ENCODE measurements around the gene NCOA3.

The NCOA3 gene

DNA sequence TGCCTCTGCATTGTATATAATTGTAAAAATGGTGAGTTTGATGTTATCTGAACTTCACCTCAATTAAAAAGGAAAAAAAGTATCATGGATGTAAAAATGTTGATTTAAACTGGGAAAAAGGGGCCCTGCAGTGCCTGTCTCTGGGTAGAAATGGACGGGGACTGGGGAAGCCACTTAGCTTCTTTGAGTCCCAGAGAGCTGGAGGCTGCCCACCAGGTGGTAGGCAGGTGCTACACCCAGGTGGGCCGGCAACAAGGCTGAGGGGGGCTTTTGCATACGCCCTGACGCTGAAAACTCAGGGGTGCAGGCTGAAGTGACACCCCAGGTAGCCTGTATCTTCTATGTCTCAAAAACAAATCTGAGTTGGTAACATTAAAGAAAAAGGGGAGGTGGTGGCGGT, 165.4 kb downstream of the NCOA3 start:
- DNase-seq (ENCODE audit: low spot score), result no peak

DNA sequence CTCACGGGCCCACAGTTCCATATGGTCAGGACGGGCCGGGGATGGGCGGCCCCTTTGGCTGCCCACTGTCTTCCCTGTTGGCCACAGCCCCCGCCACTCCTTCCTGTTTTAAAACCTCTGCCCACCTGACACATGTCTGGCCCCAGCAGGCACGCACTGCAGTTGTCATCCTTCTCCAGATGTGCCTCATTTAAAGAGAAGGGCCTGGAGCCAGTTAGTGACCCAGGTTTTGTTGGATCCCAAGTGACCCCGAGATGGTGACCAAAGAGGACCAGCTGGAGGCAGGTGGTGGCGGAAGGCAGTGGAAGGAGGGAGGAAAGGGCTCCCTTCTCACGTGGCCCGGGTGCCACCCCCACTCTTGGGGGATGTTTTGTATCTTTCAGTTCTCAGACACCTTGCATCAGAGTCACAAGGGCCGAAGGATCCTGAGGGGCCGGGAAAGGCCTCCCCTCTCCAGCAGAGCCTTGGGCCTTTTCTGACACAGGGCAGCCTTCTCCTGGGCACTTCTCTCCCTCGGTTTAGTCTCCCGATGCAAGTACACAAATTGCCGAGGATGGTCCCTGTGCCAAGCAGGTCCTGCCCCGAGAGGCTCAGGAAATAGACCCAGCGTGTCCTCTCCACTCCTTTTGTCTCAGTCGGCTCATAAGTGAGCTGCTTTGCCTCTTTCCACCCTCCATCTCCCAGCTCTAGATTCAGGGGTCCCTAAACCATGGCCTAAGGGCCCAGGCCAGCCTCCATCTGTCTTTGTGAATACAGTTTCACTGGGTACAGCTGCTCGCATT, 166.0 kb downstream of the NCOA3 start:
- no peak for DNase-seq (ENCODE audit: low spot score)

DNA sequence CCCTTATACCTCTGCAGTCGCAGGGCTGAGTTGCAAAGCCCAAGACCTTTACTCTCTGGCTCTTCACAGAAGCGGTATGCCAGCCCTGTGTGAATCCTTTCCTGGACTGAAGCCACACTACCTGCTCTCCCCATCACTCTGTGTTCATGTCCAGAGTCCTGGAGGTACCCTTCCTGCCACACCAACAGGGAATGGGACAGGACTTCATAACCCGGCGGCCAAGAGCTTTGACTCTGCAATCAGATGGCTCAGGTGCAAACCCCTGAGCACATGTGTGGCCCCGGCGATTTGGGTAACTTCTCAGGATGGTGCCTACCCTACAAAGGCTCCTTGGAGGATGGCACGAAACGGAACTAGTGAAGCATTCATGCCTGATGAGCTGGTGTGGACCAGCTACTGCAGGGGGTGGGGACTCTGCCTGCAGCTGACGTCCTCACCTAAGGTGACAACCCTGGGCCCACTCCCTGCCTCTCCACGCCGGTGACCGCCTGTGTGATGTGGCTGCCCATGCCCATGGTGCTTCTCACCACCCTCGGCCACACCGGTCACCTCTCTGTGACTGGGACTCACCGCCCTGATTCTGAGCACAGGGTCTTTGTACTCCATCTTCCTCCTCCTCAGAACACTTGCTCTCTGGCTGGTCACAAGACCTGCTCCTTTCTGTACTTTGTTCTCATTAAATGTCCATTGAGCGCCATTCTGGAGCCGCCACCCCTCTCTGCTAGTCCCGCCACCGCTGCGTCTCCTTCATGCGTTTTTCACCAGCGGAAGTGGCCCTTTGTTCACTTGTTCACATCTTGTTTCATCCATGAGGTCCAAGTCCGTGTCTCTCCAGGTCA, 166.8 kb downstream of the NCOA3 start:
- no peak for DNase-seq (ENCODE audit: low spot score)

DNA sequence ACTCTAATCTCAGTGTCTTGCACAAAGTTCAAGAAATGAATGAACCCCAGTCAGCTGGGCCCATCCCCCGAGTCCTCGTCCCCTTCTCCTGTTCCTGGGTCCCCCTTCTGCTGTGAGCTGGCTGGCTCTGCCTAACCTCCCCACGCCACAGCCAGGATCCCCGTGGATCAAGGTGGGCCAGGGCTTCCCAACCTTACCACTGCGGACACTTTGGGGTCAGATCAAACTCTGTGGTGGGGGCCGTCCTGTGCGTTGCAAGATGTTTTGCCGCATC, 167.4 kb downstream of the NCOA3 start:
- no peak for DNase-seq (ENCODE audit: low spot score)

DNA sequence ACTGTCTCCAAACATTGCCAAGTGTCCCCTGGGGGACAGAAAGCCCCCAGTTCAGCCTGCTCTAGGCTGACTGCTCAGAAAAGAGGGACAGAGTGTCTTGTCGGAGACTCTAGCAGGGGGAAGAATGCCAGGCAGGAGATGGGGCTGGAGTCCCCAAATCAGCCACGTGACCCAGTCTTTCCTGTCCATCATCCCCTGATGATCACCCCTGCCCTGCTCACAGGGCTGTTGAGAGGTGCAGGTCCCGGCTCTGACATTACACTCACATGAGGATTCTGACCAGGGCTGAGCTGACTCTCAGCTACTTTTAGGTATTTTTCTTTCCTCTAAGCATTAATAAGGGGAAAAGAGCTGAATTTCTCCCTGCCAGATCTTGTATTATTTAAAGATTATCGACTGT, 167.8 kb downstream of the NCOA3 start:
- no peak for DNase-seq (ENCODE audit: low spot score)

DNA sequence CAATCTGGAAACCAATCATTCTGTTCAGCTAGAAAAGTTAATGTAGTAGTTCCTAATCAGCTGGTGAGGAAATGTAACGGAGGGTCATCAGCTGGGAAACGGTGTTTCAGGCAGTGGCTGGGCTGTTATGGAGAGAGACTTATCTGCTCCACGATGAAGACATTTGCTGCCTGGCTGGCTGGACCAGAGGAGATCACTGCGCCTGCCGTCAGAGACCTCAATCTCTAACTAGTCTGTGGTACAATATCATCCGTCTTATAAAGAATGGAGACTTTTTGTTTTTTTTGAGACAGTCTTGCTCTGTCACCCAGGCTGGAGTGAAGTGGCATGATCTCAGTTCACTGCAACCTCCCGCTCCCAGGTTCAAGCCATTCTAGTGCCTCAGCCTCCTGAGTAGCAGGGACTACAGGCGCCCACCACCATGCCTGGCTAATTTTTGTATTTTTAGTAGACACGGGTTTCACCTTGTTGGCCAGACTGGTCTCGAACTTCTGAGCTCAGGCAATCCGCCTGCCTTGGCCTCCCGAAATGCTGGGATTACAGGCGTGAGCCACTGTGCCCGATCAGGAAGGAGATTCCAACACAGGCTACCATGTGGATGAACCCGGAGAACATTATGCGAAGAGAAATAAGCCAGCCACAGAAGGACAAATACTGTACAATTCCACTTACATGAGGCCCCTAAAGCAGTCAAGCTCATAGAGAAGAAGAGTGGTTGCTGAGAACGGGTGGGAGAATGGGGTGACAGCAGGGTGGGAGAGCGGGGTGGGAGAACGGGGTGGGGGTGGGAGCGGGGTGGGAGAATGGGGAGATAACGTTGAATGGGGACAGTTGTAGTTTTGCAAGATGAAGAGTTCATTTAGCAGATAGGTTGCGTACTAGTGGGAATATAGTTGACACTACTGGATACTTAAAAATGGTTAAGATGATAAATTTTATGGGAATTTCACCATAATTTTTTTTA, 168.5 kb downstream of the NCOA3 start:
- no peak for DNase-seq (ENCODE audit: low spot score)

DNA sequence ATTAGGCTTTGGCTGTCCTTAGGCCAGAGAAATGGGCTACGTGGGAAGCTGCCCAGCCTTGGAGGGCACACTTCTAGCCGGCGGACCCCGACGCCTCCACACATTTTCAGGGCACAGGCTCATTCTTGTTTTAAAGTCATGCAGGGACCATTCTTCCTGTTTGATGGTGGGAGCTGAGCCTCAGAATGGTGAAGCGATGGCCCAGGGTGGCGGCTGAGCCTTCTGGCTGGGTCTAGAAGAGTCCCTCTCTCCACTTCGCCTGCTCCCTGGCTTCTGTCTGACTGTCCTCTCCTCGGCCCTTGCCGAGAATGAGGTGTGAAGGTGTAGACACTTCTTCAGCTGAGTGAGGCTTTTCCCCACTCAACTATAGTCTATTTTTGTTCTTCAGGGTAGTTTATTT, 169.2 kb downstream of the NCOA3 start:
- no peak for DNase-seq (ENCODE audit: low spot score)

DNA sequence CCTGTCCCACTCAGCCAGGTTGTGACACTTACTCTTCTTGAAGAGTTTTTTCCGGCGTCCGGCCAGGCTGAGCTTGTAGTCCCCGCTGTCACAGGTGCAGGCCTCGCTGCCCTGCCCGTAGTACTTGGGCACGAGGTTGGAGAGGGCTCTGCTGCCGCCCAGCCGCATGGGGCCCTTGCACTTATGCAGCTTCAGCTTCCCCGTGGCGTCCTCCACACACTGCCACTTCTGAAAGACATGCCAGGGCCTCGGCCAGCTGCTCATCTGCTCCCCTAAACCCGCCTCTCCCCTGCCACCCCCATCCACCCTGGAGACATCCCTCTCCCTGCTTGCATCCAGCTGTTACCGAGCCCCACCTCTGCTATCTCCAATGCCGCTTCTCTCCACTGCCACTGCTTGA, 170.5 kb downstream of the NCOA3 start:
- DNase-seq (ENCODE audit: low spot score), result no peak

DNA sequence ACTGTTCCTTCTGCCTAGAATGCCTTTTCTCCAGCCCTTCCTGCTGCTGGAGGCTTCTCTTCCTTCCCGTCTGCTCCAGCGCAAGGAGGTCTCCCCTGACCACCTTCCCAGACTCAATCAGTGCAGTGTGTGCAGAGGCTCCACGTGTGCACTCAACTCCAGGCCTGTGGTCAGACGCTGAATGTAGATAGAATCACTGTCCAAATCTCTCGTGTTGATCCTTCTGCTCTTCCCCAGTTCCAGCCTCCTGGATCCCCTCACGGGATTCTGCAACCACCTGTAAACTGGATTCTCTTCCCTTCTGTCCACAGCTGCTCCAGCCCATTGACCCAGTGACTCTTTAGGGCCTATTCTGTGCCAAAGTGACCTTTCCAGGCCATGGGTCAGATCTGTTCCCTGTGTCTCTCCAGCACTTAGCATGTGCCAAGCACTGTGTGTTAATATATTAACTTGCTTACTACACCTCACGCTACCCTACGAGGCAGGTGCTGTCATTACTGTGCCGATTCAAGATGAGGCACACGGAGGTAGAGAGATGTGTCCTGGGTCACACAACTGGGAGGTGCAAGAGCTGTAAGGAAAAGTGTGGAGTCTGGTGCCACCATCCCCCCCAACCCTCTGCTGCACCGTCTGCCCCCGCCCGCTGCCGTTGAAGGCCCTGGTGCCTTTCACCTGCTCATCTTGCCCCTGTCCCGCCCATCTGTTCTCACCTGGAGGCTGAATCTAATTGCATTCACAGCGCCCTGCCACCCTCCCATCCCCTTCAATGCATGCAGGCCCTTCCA, 171.4 kb downstream of the NCOA3 start:
- DNase-seq (ENCODE audit: low spot score), result no peak

DNA sequence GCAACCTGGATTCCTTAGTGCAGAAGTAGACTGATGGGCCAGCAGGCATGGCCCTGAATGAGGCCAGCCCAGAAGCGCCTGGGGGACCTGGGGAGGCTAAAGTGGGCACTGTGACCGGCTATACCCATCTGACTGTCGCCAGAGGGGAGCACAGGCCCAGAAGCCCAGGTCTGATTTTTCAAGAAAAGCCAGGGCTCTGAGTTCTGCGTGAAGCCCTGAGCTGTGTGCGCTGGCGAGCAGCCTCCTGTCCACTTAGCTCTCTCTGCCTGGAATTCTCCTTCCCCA, 171.9 kb downstream of the NCOA3 start:
- DNase-seq (ENCODE audit: low spot score), result no peak

DNA sequence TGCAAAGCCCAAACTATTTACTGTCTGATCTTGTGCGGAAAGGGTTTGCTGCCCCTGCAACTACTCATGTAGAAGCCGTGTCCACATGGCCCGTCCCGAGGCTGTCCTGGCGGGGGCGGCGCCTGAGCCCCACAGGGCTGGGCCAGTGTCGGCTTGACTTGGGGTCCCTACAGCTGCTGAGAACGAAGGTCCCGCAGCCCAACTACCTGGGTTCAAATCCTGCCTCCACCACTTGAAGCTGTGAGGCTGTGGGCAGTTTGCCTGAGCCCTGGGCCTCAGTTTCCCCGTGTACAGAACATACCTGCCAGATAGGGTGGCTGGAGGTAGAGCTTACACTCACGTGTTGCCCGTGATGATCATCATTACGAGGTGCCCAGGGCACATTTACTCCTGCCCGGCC, 172.5 kb downstream of the NCOA3 start:
- no peak for DNase-seq (ENCODE audit: low spot score)

DNA sequence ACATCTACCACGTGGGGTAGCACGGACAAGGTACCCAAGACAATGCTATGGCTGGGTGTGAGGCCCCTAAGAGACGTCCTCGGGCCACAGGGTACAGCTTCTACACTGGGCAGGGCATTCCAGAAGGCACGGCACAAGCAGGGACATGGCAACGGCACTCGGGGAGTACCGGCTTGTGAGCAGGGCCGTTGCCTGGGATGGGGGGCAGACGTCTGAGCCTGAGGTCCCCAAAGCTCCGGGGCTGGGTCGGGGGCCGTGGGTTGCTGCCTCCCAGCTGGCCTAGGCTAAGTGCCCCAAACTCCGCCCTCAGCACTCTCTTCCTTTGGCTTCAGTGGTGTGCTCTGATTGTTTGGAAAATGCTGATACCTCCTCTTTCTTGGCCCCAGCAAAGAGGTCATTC, 173.0 kb downstream of the NCOA3 start:
- DNase-seq (ENCODE audit: low spot score), result no peak

DNA sequence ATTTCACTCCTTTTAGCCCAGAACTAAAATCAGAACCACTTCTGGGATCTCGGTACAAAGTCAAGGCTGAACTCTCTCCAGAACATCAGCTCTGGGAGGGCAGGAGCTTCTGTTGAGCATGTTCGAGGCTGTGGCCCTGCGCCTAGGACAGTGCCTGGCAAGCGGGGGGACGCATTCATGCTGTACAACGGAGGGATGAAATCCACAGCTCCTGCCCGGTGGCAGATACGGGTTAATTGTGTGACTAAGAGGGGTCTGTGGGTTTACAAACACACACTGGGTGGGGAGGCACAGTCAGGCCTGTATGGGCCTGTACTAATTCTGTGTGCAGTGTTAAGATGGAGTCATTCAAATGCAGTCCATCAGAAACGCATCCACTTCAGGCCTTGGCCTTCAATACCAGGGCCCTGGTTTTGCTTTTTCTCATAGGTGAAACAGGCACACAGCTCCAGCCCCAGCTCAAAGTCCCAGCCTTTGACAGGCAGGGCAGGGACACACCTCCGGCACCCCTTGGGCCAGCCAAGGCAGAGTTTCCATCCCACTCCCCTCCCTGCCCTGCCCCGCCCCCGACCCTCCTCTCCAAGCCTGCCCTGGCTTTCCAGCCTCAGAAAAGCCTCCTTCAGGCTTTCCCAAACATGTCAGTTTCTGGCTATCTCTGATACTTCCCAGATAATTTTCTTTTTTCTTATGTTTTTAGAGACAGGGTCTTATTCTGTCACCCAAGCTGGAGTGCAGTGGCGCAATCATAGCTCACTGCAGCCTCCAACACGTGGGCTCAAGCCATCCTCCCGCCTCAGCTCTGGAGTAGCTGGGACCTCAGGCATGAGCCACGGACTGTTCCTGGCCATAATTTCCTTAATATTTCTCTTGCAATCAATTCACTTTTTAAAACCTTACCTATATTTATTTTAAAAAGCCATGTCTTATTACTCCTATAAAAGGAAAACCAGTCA, 173.8 kb downstream of the NCOA3 start:
- DNase-seq (ENCODE audit: low spot score), result no peak

DNA sequence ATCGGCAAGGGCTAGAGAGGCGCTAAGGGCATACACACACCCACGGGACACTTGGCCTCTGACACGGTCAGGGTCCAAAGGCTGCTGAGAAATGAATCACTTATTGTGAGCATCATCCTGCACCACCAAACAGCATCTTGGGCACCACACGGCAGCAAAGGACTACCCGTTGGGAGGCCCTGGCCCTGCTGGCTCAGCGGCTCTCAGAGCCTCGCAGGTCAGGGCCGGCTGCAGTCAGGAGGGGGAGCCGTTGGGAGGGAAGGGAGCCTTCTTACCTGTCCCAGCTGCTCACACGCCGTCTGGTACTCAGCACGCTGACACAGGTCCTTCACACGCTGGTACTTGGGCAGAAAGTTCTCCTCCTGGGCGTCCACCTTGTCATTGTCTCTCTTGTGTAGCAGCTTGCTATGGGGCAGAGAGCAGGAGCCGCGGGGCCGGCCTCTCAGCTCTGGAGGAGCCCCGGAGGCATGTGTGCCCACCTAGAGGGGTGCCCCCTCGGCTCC, 174.6 kb downstream of the NCOA3 start:
- DNase-seq (ENCODE audit: low spot score), result no peak

DNA sequence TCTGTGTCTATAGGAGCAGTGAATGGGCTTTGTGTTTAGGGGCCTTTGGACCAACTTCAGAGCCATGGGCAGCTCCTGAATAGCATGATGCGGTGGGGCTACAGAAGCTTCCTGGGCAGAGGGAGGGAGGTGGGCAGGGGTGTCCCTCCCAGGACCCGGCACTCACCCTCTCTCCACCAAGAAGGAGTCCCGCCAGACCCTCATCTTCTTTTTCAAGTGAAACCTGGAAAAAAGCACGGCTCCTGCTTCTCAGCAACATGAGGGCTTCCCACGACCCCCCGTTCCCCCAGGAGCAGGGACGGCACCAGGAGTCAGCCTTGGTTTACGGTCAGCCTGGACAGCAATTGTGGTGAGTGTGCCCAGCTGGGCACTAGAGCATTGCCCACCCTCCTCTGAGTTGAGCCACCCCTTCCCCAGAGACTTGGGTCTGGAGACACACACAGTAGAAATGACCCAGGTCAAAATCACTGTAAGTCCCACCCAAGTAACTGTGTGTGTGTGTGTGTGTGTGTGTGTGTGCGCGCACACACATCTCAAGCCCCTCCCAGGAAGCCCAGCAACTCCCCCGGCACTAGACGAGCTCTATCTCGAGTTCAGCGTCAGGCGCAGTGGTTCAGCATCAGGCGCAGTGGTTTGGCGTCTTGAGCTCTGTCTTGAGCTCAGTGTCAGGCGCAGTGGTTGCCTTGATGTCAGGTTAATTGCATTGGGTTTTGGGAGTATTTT, 175.4 kb downstream of the NCOA3 start:
- no peak for DNase-seq (ENCODE audit: low spot score)

DNA sequence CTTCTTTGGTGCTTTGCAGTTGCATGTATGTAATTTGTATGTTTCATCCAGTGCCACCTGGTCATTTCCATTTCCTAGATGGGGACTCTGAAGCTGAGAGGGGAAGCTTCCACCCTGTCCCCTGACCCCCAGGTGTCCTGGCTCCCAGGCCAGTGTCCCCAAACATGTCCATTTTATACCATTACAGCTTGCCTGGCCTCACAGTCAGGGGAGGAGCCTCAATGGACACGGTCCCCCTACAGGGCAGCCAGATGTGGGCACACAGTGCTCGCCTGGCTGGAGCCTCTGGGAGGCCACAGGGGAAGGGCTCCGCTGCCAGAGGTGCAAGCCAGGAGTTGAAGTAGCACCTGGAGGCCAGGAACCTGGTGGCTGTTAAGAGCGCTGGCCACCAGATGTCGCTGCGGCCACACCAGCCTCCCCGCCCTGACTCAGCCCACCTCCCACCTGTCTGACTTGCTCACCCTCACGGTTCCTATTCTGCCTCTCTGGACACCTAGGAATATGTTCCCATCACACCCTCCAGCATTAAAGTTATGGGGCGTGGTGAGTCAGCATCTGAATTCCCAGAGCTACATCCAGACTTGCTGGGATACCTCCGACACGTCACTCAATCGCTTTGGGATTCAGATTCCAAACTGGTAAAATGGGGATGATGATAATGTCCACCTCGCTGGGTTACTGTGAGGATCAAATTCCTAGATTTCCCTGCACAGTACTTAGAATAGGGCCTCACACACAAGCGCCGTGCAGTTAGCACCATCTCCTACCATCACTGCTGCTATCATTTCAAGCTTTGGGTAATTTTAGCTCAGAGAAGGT, 176.2 kb downstream of the NCOA3 start:
- DNase-seq (ENCODE audit: low spot score), result peak; percentile 50

DNA sequence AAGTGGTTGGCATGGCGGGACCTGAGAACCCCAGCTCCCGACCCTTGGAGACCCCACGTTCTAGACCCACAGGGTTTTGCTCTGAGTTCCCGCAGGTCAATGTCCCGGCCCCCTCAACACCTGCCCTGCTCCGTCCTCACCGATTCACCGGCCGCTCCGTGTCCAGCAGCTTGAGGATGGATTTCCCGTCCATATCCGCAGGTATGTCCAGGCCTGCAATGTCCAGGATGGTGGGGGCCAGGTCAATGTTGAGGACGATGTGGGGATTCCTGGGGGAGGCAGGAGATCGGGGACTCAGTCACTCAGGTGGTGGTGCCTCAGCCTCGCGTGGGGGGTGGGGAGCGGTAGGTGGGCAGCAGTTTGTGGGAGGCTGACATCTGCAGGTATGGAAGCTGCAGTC, 176.8 kb downstream of the NCOA3 start:
- no peak for DNase-seq (ENCODE audit: low spot score)

DNA sequence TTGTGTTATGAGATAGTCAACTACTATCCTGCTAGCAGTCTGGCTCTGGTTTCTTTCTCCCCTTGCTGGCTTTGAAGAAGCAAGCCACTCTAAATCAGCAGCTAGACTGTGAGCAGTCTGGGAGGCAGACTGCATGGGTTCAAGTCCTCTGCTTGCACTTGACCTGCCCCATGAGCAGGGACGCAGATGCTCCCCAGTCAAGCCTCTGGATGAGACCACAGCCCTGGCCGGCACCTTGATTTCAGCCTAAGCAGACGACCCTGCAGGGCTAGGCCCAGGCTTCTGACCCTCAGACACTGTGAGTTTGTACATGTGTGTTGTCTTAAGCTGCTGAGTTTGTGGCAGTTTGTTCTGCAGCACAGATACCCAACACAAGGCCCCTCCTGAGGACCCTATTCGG, 177.8 kb downstream of the NCOA3 start:
- no peak for DNase-seq (ENCODE audit: low spot score)

Data from AG08396 (cell line).